Activated naive CD4-positive, alpha-beta T cell treated with anti-CD3 and anti-CD28 coated beads, Interleukin-2, amount 50 U/mL, for 72 hours (primary cell): Measurements from ENCODE around the gene MAMDC4. TPM values are rescaled to one million over a fixed set of nuclear protein-coding genes. Genes with fewer than 3 reads are reported as not detected.
A peak's percentile ranks its signal among the peaks of the same experiment; 100 is the strongest.
"Not testable (repeated sequence)": the region's sequence is repeated elsewhere in the genome, so short reads cannot be mapped to it uniquely, and the experiment has no call there.

Experiments
- ATAC-seq, 2 donors: fragments of 150-1000 bp; cut with Tn5 transposase; 2 replicates each; pipeline ENCODE4 v1.10.0; 2021; ENCODE audit warnings: mild to moderate bottlenecking in 2 of 2, moderate library complexity in 2 of 2
- DNase-seq, 2 donors: peaks; one replicate each; pipeline ENCODE4 v3.0.0; 2021 to 2022; ENCODE audit warnings: low spot score in 2 of 2
- H3K27ac Mint-ChIP-seq, 2 donors: one replicate each; pipeline ENCODE4 v1.8.0; 2022; ENCODE audit warnings: mild to moderate bottlenecking in 2 of 2, mixed read lengths in 2 of 2
- H3K36me3 Mint-ChIP-seq, 2 donors: one replicate each; pipeline ENCODE4 v1.8.0; 2022; ENCODE audit warnings: mixed read lengths in 2 of 2
- H3K9me3 Mint-ChIP-seq, 2 donors: one replicate each; pipeline ENCODE4 v1.8.0; 2022; ENCODE audit warnings: mixed read lengths in 2 of 2
- total RNA-seq, 2 donors: library from RNA; stranded (reverse); gene quantifications; one replicate each; pipeline ENCODE4 v1.2.3, GENCODE V29; 2022

The MAMDC4 gene
- 10 to 100 TPM; 17.7 to 21.5 TPM for total RNA-seq

- no peak for ATAC-seq
- Mint-ChIP-seq H3K9me3 (no peaks in the 10 kb centered on the region), H3K36me3 (peaks cover 8 to 23% of the 10 kb centered on the region in 2 donors)
Measured at GRCh38 chr9:136851941-136852663, at the start of gene MAMDC4. TSS of gene MAMDC4 (plus strand) at chr9:136852346. CDS start at chr9:136852417, 71 bp downstream.

GRCh38 chr9:136803009-136803550 lies 49.1 kb upstream of the MAMDC4 start:
- ATAC-seq, DNase-seq, H3K27ac Mint-ChIP-seq, H3K9me3 Mint-ChIP-seq, H3K36me3 Mint-ChIP-seq: not testable (repeated sequence)

More at GRCh38 chr9:136851941-136852663, at the start of gene MAMDC4:
- DNase-seq, result no peak
- H3K27ac Mint-ChIP-seq, result peak within 1 kb of the TSS; percentile 30 to 55

GRCh38 chr9:136803551-136804508 lies 48.3 kb upstream of the MAMDC4 start:
- H3K9me3 Mint-ChIP-seq, result no peaks in the 10 kb centered on the region

DNA sequence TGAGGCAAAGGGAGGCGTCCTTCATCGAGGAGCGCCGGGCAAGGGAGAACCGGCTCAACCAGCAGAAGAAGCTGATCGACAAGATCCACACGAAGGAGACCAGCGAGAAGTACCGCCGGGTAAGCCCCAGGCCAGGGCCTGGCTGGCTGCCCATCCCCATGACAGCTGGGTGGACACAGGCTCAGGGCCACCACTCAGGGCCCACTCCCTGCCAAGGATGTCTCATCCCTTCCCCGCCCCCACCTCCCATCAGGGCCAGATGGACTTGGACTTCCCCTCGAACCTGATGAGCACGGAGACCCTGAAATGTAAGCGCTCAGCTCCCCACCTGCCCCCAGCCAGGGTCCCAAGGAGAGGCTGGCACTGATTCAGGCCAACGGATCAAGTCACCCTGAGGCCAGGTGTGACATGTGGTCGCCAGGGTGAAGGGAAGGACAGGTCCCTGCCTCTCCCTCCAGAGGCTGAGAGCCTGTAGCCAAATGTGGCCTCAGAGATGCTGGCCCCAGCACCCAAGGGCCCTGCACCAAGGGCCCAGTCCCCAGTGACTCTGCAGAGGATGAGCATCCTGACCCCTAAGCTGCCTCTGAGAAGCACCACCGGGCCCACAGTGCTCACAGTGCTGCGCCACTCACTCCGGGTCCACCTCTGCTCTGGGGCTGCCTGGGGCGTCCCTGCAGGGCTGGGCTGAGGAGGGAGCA lies 47.5 kb upstream of the MAMDC4 start:
- no peak for ATAC-seq
- Mint-ChIP-seq H3K36me3 (peaks cover 0 to 9% of the 10 kb centered on the region in 2 donors), H3K27ac (no peak overlapping the region), H3K9me3 (no peaks in the 10 kb centered on the region)
- no peak for DNase-seq

More at GRCh38 chr9:136803551-136804508, 48.3 kb upstream of the MAMDC4 start:
- Mint-ChIP-seq H3K36me3 (peaks cover 0 to 3% of the 10 kb centered on the region in 2 donors), H3K27ac (peak overlapping the region in 1 of 2 donors; percentile 34)
- ATAC-seq (no peak), DNase-seq (no peak)

DNA sequence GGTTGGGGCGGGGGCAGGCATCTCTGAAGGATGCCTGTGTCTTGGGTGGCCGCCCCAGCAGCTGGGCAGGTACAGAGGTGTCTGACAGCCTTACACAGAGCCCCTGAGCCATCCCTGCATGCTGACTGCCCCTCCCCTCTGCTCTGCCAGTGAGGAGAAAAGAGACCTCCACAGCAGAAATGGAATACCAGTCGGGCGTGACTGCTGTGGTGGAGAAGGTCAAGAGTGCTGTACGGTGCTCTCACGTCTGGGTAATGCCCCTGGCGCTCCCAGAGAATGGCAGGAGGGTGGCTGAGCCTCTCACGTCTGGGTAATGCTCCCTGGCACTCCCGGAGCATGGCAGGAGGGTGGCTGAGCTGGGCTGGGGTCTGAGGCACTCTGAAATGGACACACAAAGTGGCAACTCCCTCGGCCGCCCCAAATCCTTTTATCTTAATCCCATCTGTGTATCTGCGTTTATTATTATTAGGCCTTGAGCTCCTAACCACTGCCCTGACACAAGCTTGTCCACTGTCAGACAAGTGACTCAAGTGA lies 46.9 kb upstream of the MAMDC4 start:
- Mint-ChIP-seq H3K27ac (no peak overlapping the region), H3K36me3 (peaks cover 0 to 13% of the 10 kb centered on the region in 2 donors), H3K9me3 (no peaks in the 10 kb centered on the region)
- no peak for DNase-seq
- ATAC-seq, result no peak

DNA sequence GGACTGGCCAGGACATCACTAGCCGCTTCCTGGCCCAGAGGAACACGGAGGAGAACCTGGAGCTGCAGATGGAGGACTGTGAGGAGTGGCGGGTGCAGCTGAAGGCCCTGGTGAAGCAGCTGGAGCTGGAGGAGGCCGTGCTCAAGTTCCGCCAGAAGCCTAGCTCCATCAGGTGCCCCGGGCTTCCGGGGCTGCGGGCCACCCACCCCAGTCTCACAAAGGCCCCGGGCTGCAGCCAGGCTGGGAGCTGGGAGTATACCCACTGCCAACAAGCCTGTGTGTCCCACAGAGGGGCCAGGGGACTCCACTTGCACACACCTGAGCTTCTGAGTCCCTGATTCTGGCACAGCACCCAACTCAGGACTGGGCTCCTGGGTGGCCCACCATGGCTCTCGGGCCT lies 46.1 kb upstream of the MAMDC4 start:
- ATAC-seq (no peak), DNase-seq (peak in 1 of 2 donors; percentile 56)
- H3K27ac Mint-ChIP-seq, result peak overlapping the region; percentile 76 to 89
- H3K9me3 Mint-ChIP-seq, result no peaks in the 10 kb centered on the region
- peaks cover 3 to 13% of the 10 kb centered on the region in 2 donors for H3K36me3 Mint-ChIP-seq

DNA sequence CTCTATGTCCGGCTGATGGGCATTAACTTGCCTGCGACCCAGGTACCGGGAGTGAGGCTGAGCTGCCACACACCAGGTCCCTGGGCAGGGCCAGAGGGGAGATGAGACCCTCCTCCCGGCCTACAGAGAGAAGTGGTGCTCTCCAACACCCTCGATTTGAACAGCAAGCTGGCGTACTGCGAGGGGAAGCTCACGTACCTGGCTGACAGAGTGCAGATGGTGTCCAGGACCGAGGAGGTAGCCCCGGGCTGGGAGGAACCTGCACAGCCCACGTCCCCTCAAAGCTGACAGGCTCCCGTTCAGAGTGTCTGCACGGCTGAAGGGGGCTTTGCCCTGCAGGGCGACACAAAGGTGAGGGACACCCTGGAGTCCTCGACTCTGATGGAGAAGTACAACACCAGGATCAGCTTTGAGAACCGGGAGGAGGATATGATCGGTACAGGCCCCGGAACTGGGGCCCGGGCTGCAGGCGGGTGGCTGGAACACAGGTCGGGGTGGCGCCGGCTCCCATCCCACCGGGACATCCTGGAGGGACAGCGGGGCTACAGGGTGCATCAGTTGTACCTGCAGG lies 45.4 kb upstream of the MAMDC4 start:
- Mint-ChIP-seq H3K36me3 (peaks cover 6 to 13% of the 10 kb centered on the region in 2 donors), H3K27ac (peak overlapping the region; percentile 76 to 89), H3K9me3 (no peaks in the 10 kb centered on the region)
- DNase-seq (no peak), ATAC-seq (no peak)

DNA sequence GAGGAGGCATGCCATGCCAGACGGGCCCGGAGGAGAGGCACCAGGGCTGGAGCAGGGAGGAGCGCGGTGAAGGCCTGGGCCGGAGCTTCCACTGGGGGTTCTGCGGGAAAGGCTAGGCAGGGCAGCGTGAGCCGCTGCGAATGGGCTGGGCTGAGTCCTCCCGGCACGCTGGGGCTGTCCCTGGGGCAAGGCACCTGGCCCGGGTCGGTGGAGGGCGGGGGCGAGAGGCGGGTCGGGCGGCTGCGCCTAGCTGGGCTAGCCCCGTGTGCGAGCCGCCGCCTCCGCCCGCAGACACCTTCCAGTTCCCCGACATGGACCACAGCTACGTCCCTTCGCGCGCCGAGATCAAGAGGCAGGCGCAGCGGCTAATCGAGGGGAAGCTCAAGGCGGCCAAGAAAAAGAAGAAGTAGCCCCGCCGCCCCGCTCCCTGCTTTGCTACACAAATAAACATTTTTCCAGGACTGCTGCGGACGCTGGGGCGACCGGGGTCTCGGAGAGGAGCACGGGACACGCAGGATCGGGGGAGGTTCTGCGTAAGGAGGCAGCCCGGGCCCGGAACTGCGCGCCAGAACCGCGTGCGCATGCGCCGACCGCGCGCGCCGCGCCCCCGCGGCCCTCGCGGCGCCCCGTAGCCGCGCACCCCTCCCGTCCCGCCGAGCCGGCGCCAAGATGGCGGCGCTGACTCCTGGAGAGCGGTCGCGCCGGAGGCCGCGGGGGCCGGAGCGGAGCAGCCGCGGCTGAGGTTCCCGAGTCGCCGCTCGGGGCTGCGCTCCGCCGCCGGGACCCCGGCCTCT lies 44.7 kb upstream of the MAMDC4 start, which contains the start of gene RABL6:
TSS of gene RABL6 (plus strand) at position 668 of the 794 bp plus-strand sequence. CDS start 249 bp downstream, outside the sequence.
- peak; percentile 87 to 88 for DNase-seq
- peak; percentile 86 to 94 for ATAC-seq
- H3K9me3 Mint-ChIP-seq, result no peaks in the 10 kb centered on the region
- peaks cover 6 to 13% of the 10 kb centered on the region in 2 donors for H3K36me3 Mint-ChIP-seq
- peak within 1 kb of the TSS; percentile 76 to 93 for H3K27ac Mint-ChIP-seq

- peak in 1 of 2 donors; percentile 70 for DNase-seq
- peak; percentile 23 to 46 for ATAC-seq
- peak overlapping the region; percentile 23 to 65 for H3K27ac Mint-ChIP-seq
- H3K36me3 Mint-ChIP-seq, result peaks cover 13 to 19% of the 10 kb centered on the region in 2 donors
- H3K9me3 Mint-ChIP-seq, result no peaks in the 10 kb centered on the region
Measured at GRCh38 chr9:136808075-136808805, 43.9 kb upstream of the MAMDC4 start.

- Mint-ChIP-seq H3K9me3 (no peaks in the 10 kb centered on the region), H3K36me3 (peaks cover 18 to 19% of the 10 kb centered on the region in 2 donors)
Measured at GRCh38 chr9:136808806-136809158, 43.4 kb upstream of the MAMDC4 start.

DNA sequence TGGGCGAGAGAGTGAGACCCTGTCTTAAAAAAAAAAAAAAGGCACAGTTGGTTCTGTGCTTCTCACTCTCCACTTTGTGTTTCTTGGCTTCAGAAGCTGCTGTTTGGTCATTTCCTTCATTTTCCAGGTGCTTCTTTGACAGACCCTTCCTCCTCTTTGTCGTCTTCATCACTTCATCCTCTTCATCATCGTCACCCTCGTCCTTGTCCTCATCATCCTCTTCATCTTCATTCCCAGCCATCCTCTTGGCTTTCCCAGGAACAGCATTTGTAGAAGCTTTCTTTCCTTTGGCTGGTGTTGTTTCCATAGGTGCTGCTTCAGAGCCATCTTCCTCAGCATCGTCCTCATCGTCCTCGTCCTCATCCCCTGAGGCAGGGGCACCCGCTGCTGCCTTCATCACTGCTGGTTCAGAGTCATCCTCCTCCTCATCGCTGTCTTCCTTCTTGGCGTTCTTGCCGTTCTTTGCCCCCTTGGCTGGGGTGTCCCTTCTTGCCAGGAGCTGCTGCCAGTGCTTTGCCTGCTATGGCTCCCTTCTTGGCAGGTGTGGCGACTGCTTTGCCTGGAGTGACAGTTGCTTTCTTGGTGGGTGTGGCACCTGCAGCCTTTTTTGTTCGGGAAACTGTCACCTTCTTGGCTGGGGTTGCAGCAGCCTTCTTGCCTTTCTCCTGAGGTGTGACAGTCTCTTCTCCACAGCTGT lies 37.3 kb upstream of the MAMDC4 start:
- peaks cover 19 to 20% of the 10 kb centered on the region in 2 donors for H3K36me3 Mint-ChIP-seq
- no peak overlapping the region for H3K27ac Mint-ChIP-seq
- ATAC-seq, result no peak
- no peak for DNase-seq
- H3K9me3 Mint-ChIP-seq, result no peaks in the 10 kb centered on the region

More at GRCh38 chr9:136808806-136809158, 43.4 kb upstream of the MAMDC4 start:
- DNase-seq (no peak), ATAC-seq (no peak)
- peak overlapping the region; percentile 23 to 65 for H3K27ac Mint-ChIP-seq

GRCh38 chr9:136815422-136815782 lies 36.7 kb upstream of the MAMDC4 start:
- Mint-ChIP-seq H3K36me3 (peaks cover 17 to 19% of the 10 kb centered on the region in 2 donors), H3K27ac (no peak overlapping the region), H3K9me3 (no peaks in the 10 kb centered on the region)

DNA sequence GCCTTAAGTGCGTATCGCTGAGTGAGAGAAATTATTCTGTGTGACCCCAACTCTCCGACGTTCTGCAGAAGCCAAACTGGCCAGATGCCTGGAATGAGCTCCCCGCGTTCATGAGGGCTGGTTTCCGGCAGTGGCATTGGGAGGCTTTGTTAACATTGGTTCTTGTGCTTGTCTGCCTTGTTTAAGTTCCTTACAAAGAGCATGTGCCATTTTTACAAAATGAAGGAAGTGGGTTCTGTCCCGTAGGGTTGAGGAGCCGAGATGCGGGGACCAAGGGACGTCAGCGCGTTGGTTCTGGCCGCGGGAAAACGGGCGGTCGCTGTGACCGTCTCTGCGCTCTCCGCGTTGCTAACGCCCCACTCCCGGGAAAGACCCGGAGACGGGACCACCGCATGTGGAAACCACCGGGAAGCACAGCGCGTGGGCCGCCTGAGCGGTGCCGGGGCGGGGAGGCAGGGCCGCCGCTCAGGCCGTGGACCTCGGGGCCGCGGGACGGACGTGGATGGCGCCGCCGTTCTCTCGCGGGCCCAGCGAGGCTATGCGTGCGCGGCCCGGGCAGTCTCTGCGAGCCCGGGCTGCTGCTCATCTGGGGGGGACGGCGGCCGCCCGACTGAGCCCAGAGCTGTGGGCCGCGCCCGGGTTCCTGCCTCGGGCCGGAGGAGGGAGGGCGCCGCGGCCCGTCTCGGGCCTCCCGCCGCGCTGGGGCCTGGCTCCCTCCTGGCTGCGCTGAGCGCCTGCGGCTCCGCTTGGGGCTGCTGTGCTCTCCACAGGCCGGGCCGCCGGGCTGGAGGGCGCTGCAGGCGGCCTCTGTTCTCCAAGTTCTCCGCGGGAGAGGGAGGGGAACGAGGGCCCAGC lies 30.9 kb upstream of the MAMDC4 start:
- ATAC-seq (no peak), DNase-seq (no peak)
- peaks cover 0 to 6% of the 10 kb centered on the region in 2 donors for H3K36me3 Mint-ChIP-seq
- H3K9me3 Mint-ChIP-seq, result no peaks in the 10 kb centered on the region
- H3K27ac Mint-ChIP-seq, result peak overlapping the region in 1 of 2 donors; percentile 86

More at GRCh38 chr9:136815422-136815782, 36.7 kb upstream of the MAMDC4 start:
- ATAC-seq (no peak), DNase-seq (no peak)
